HCT116 (cell line): ENCODE measurements around the gene WDR20. TPM values are rescaled to one million over a fixed set of nuclear protein-coding genes. Genes with fewer than 3 reads are reported as not detected.

Experiments used
- ATAC-seq: fragments of 200-7000 bp; cut with Tn5 transposase; 2 replicates; pipeline ENCODE4 v1.9.1; 2020; ENCODE audit warnings: mild to moderate bottlenecking, moderate library complexity
- BruUV-seq: library from RNA; stranded (reverse); fragments of 400-500 nt; replicated peaks from 2 replicates; lab custom pipeline; 2021; lab: Mats Ljungman, UMichigan
- CTCF ChIA-PET: fragments of 300-600 bp; sonication (Branson Sonifier 250); formaldehyde crosslinking; loops from one replicate; lab custom pipeline; 2021; ENCODE audit warnings: antibody characterized with exemption; lab: Charles Lee
- POLR2A ChIA-PET: fragments of 300-600, 350-600 bp; sonication (Branson Sonifier 250); formaldehyde crosslinking; loops from one replicate; lab custom pipeline; 2021; ENCODE audit warnings: antibody characterized with exemption; lab: Charles Lee
- RAD21 ChIA-PET, 2 experiments: fragments of 300-600 bp; sonication (Branson Sonifier 250); formaldehyde crosslinking; loops; one replicate each; lab custom pipeline; 2023; ENCODE audit warnings: low total read pairs in 2 of 2; ENCODE audit not compliant: uncharacterized antibody in 2 of 2, unreplicated experiment in 2 of 2, low non-redundant PET in 1 of 2; lab: Charles Lee
- DNase-seq: peaks from one replicate; pipeline ENCODE4 v3.0.0-alpha.2; 2010; ENCODE audit warnings: low read depth, low spot score
- H2AFZ ChIP-seq: fragments of 200-600 bp; shearing (Covaris generic), sonication (generic); 2 replicates; pipeline ENCODE4 v1.6.1; 2017; ENCODE audit warnings: low read depth, mixed run types, mixed read lengths, antibody characterized with exemption, low read length; ENCODE audit not compliant: poor library complexity, severe bottlenecking
- H3K27ac ChIP-seq: 2 replicates; pipeline ENCODE4 v1.5.1; 2012; ENCODE audit warnings: low read depth, low read length
- H3K27me3 ChIP-seq: fragments of 200-600 bp; sonication (generic); 2 replicates; pipeline ENCODE4 v1.6.1; 2016; ENCODE audit warnings: mixed run types, low read length, mixed read lengths; ENCODE audit not compliant: insufficient read depth
- H3K36me3 ChIP-seq, 2 experiments: fragments of 200-500 bp in 1 of 2; fragments of 200-600 bp in 1 of 2; sonication (Bioruptor generic) in 1 of 2; sonication (generic) in 1 of 2; 2 replicates each; pipeline versions ENCODE4 v1.5.1 to v1.6.1; 2014 to 2016; ENCODE audit warnings: low read length in 2 of 2, inconsistent platforms in 1 of 2, mixed read lengths in 1 of 2, mixed run types in 1 of 2; ENCODE audit not compliant: insufficient read depth in 2 of 2, control insufficient read depth in 1 of 2
- H3K4me1 ChIP-seq, 2 experiments: fragments of 200-600 bp in 1 of 2; sonication (generic) in 1 of 2; 2 replicates each; pipeline versions ENCODE4 v1.5.1 to v1.6.1; 2012 to 2017; ENCODE audit warnings: low read length in 2 of 2, inconsistent platforms in 1 of 2, mild to moderate bottlenecking in 1 of 2, mixed read lengths in 1 of 2, mixed run types in 1 of 2, moderate library complexity in 1 of 2; ENCODE audit not compliant: insufficient read depth in 2 of 2, control insufficient read depth in 1 of 2
- H3K4me2 ChIP-seq: fragments of 200-600 bp; sonication (generic); 2 replicates; pipeline ENCODE4 v1.6.1; 2017; ENCODE audit warnings: mixed run types, low read length, mixed read lengths
- H3K4me3 ChIP-seq, 2 experiments: fragments of 200-600 bp in 1 of 2; sonication (generic) in 1 of 2; replicated peaks in 1 of 2; 2 replicates each; pipeline ENCODE4 v1.5.1; 2011 to 2016; ENCODE audit warnings: low read length in 2 of 2, control low read depth in 1 of 2, low read depth in 1 of 2, mild to moderate bottlenecking in 1 of 2, mixed read lengths in 1 of 2, mixed run types in 1 of 2
- H3K79me2 ChIP-seq: fragments of 200-600 bp; sonication (generic); 2 replicates; pipeline ENCODE4 v1.6.1; 2017; ENCODE audit warnings: mild to moderate bottlenecking, mixed run types, low read length, moderate library complexity, mixed read lengths; ENCODE audit not compliant: insufficient read depth
- H3K9ac ChIP-seq: fragments of 200-600 bp; sonication (generic); 2 replicates; pipeline ENCODE4 v1.6.1; 2016; ENCODE audit warnings: low read length, mixed read lengths
- H3K9me2 ChIP-seq: fragments of 200-600 bp; sonication (generic), shearing (Covaris generic); 2 replicates; pipeline ENCODE4 v1.6.1; 2017; ENCODE audit warnings: mixed run types, mild to moderate bottlenecking, moderate library complexity; ENCODE audit not compliant: insufficient read depth
- H3K9me3 ChIP-seq, 2 experiments: fragments of 200-500 bp in 1 of 2; fragments of 200-600 bp in 1 of 2; sonication (Bioruptor generic) in 1 of 2; sonication (generic) in 1 of 2; 2 replicates each; pipeline ENCODE4 v1.6.1; 2014 to 2017; ENCODE audit warnings: low read length in 2 of 2, mixed read lengths in 2 of 2, inconsistent platforms in 1 of 2, low read depth in 1 of 2, mild to moderate bottlenecking in 1 of 2, mixed run types in 1 of 2, moderate library complexity in 1 of 2; ENCODE audit not compliant: control insufficient read depth in 1 of 2, insufficient read depth in 1 of 2
- H4K20me1 ChIP-seq: fragments of 200-600 bp; sonication (generic), shearing (Covaris generic); 2 replicates; pipeline ENCODE4 v1.6.1; 2017; ENCODE audit warnings: mixed run types, mild to moderate bottlenecking, moderate library complexity; ENCODE audit not compliant: insufficient read depth
- CBX3 ChIP-seq: IDR thresholded peaks from 2 replicates; pipeline ENCODE4 v1.6.1; 2012; ENCODE audit warnings: low read depth
- FOSL1 ChIP-seq: IDR thresholded peaks from 2 replicates; pipeline ENCODE4 v1.6.1; 2012; ENCODE audit warnings: low read depth
- POLR2AphosphoS5 ChIP-seq: IDR thresholded peaks from 2 replicates; pipeline ENCODE4 v1.6.1; 2011; ENCODE audit warnings: mild to moderate bottlenecking, low read depth, low read length, moderate library complexity
- SIN3A ChIP-seq: IDR thresholded peaks from 2 replicates; pipeline ENCODE4 v1.6.1; 2012; ENCODE audit warnings: low read depth
- SP1 ChIP-seq: IDR thresholded peaks from 2 replicates; pipeline ENCODE4 v1.6.1; 2012; ENCODE audit warnings: low read depth
- intact Hi-C: fragments of 100-400 bp; cut with micrococcal nuclease; formaldehyde crosslinking; loops from 2 replicates; pipeline ENCODE4 v1.10.0; 2022
- total RNA-seq: library from RNA; stranded (reverse); gene quantifications from one replicate; pipeline ENCODE4 v1.2.1, GENCODE V29; 2021; ENCODE audit not compliant: unreplicated experiment
- TF ChIP-seq, protein P1 (sequence below), 3 experiments: fragments of 200-600 bp in 1 of 3; sonication (generic) in 1 of 3; IDR thresholded peaks in 2 of 3; conservative IDR thresholded peaks in 1 of 3; 2 replicates each; pipeline ENCODE4 v1.5.1; 2012 to 2017; ENCODE audit warnings: low read depth in 2 of 3, low read length in 2 of 3, antibody characterized with exemption in 1 of 3, borderline replicate concordance in 1 of 3, control low read depth in 1 of 3, mild to moderate bottlenecking in 1 of 3, mixed read lengths in 1 of 3, mixed run types in 1 of 3, moderate library complexity in 1 of 3; ENCODE audit not compliant: insufficient read depth in 1 of 3
- TF ChIP-seq, protein P2 (sequence below): IDR thresholded peaks from 2 replicates; pipeline ENCODE4 v1.6.1; 2012

The WDR20 gene
- total RNA-seq, 1 experiment from 2014 or later, result 21.1 TPM

DNA sequence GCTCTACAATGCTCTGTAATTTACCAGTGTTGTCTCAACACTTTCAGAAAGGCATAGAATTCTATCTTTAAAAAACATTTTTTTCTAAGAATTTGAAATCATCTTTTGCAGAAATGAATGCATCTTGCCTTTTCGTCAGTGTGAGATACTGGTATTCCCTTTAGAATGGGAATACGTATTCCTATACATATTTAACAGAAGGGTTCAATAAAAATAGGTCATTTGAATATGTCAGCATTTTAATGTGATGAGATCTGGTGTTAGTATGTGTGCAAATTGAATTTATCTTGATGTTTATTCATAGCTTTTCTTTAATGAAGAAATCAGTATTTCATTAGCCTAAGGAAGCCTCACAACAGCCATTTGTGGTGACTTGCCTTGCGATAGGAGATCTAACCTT is 44.2 kb downstream of the WDR20 start:
- DNase-seq, result no peak
- H3K4me2 ChIP-seq, result no peak overlapping the region
- no peak overlapping the region for H3K4me3 ChIP-seq
- H3K27ac ChIP-seq, result no peak overlapping the region
- H4K20me1 ChIP-seq, result peaks cover 8% of the 10 kb centered on the region; the same call in 1 of the 2 replicates
- RAD21 ChIA-PET, result no interaction called here
- H3K9me2 ChIP-seq, result no peaks in the 10 kb centered on the region
- CTCF ChIA-PET, result no interaction called here
- no peaks in the 10 kb centered on the region for H3K27me3 ChIP-seq
- H3K9ac ChIP-seq, result no peak overlapping the region
- ATAC-seq, result no peak
- intact Hi-C loops, result no loop called here
- no peak overlapping the region for H2AFZ ChIP-seq
- BruUV-seq, result no TSS peak
- H3K79me2 ChIP-seq, result peaks cover 78% of the 10 kb centered on the region
- H3K4me1 ChIP-seq, result peaks cover 41 to 47% of the 10 kb centered on the region in 2 experiments
- TF ChIP-seq, protein P1, sequence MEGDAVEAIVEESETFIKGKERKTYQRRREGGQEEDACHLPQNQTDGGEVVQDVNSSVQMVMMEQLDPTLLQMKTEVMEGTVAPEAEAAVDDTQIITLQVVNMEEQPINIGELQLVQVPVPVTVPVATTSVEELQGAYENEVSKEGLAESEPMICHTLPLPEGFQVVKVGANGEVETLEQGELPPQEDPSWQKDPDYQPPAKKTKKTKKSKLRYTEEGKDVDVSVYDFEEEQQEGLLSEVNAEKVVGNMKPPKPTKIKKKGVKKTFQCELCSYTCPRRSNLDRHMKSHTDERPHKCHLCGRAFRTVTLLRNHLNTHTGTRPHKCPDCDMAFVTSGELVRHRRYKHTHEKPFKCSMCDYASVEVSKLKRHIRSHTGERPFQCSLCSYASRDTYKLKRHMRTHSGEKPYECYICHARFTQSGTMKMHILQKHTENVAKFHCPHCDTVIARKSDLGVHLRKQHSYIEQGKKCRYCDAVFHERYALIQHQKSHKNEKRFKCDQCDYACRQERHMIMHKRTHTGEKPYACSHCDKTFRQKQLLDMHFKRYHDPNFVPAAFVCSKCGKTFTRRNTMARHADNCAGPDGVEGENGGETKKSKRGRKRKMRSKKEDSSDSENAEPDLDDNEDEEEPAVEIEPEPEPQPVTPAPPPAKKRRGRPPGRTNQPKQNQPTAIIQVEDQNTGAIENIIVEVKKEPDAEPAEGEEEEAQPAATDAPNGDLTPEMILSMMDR (IDR thresholded peaks at IDR 0.05 in 2 of 3, conservative IDR thresholded peaks at IDR 0.05 in 1 of 3; ENCODE audit: borderline replicate concordance in 1 of 3, insufficient read depth in 1 of 3, low read depth in 2 of 3, low read length in 2 of 3), result no peak
- TF ChIP-seq, protein P2, sequence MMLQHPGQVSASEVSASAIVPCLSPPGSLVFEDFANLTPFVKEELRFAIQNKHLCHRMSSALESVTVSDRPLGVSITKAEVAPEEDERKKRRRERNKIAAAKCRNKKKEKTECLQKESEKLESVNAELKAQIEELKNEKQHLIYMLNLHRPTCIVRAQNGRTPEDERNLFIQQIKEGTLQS, result no peak
- TF ChIP-seq CBX3, result no peak
- no peak for TF ChIP-seq POLR2AphosphoS5
- TF ChIP-seq SIN3A, result no peak
- TF ChIP-seq FOSL1, result no peak
- TF ChIP-seq SP1, result no peak
- no peaks in the 10 kb centered on the region for H3K9me3 ChIP-seq
- POLR2A ChIA-PET, result no interaction called here
- H3K36me3 ChIP-seq, result no peaks in the 10 kb centered on the region
